PFSK-1 (cell line): ENCODE results near the gene KIF26A.

Experiments used
- POLR2AphosphoS5 ChIP-seq: IDR thresholded peaks from 2 replicates; pipeline ENCODE4 v1.6.1; 2012; ENCODE audit warnings: low read depth, mild to moderate bottlenecking, control low read depth, low read length, moderate library complexity
- REST ChIP-seq, 2 experiments: IDR thresholded peaks; 2 replicates each; pipeline versions ENCODE4 v1.6.1 to v1.8.0; 2011 to 2012; ENCODE audit warnings: low read depth in 2 of 2, low read length in 2 of 2, control low read depth in 1 of 2, inconsistent platforms in 1 of 2, mild to moderate bottlenecking in 1 of 2, moderate library complexity in 1 of 2; ENCODE audit not compliant: insufficient read depth in 1 of 2
- TAF1 ChIP-seq: IDR thresholded peaks from 2 replicates; pipeline ENCODE4 v1.6.1; 2012; ENCODE audit warnings: low read length, control low read depth, borderline replicate concordance; ENCODE audit not compliant: insufficient read depth

- TF ChIP-seq REST (IDR thresholded peaks at IDR 0.05; ENCODE audit: insufficient read depth in 1 of 2, low read depth in 2 of 2, low read length in 2 of 2) = no peak
- no peak for TF ChIP-seq POLR2AphosphoS5
- TF ChIP-seq TAF1 = no peak
Measured at GRCh38 chr14:104103061-104103445, 35.3 kb upstream of the KIF26A start.
